CD14-positive monocyte (primary cell): ENCODE results near the gene DPYD. TPM values are rescaled to one million over a fixed set of nuclear protein-coding genes. Genes with fewer than 3 reads are reported as not detected.
A peak's percentile ranks its signal among the peaks of the same experiment; 100 is the strongest.

ENCODE experiments used
- DNase-seq, 3 donors: peaks; one replicate each; pipeline ENCODE4 v3.0.0-alpha.2; 2011 to 2022
- H2AFZ ChIP-seq: 2 replicates; pipeline ENCODE4 v1.6.0; 2012; ENCODE audit warnings: mild to moderate bottlenecking, low read depth, low read length, inconsistent platforms; ENCODE audit not compliant: insufficient read depth, poor library complexity, severe bottlenecking
- H3K27ac ChIP-seq, 2 donors: 1 replicate in 1 of 2; 2 replicates in 1 of 2; pipeline ENCODE4 v1.5.1; 2012 to 2013; ENCODE audit warnings: low read length in 2 of 2, control low read depth in 1 of 2, inconsistent platforms in 1 of 2, low read depth in 1 of 2, mild to moderate bottlenecking in 1 of 2
- H3K27me3 ChIP-seq, 2 donors: one replicate each; pipeline versions ENCODE4 v1.6.0 to v1.6.1; 2011 to 2013; ENCODE audit warnings: low read length in 2 of 2; ENCODE audit not compliant: control insufficient read depth in 2 of 2, insufficient read depth in 2 of 2
- H3K36me3 ChIP-seq, 2 donors: replicated peaks in 1 of 2; 1 replicate in 1 of 2; 2 replicates in 1 of 2; pipeline versions ENCODE4 v1.5.1 to v1.6.1; 2012 to 2013; ENCODE audit warnings: low read length in 2 of 2, control low read depth in 1 of 2, inconsistent platforms in 1 of 2, mild to moderate bottlenecking in 1 of 2; ENCODE audit not compliant: insufficient read depth in 2 of 2, control insufficient read depth in 1 of 2
- H3K4me1 ChIP-seq, 2 donors: 1 replicate in 1 of 2; 2 replicates in 1 of 2; pipeline versions ENCODE4 v1.5.1 to v1.6.1; 2012 to 2013; ENCODE audit warnings: low read length in 2 of 2, control low read depth in 1 of 2, inconsistent platforms in 1 of 2, mild to moderate bottlenecking in 1 of 2, moderate library complexity in 1 of 2; ENCODE audit not compliant: insufficient read depth in 2 of 2, control insufficient read depth in 1 of 2
- H3K4me2 ChIP-seq: replicated peaks from 2 replicates; pipeline ENCODE3; 2012; ENCODE audit warnings: low read length, moderate library complexity, mild to moderate bottlenecking; ENCODE audit not compliant: poor library complexity, severe bottlenecking; ENCODE audit errors: extremely low read depth
- H3K4me3 ChIP-seq, 3 experiments: fragments of 200-600 bp in 1 of 3; sonication (generic) in 1 of 3; replicated peaks in 1 of 3; 1 replicate in 2 of 3; 2 replicates in 1 of 3; pipeline ENCODE4 v1.5.1; 2011 to 2013; ENCODE audit warnings: low read length in 3 of 3, mild to moderate bottlenecking in 3 of 3, control low read depth in 2 of 3, low read depth in 2 of 3, inconsistent platforms in 1 of 3, moderate library complexity in 1 of 3
- H3K79me2 ChIP-seq: 2 replicates; pipeline ENCODE4 v1.6.0; 2012; ENCODE audit warnings: mild to moderate bottlenecking, control low read depth, inconsistent platforms, low read length, moderate library complexity; ENCODE audit not compliant: insufficient read depth
- H3K9ac ChIP-seq: 2 replicates; pipeline ENCODE4 v1.6.0; 2017; ENCODE audit warnings: low read length, mild to moderate bottlenecking; ENCODE audit not compliant: insufficient read depth, poor library complexity, severe bottlenecking
- H3K9me3 ChIP-seq, 2 donors: replicated peaks in 1 of 2; 1 replicate in 1 of 2; 2 replicates in 1 of 2; pipeline versions ENCODE4 v1.5.1 to v1.6.1; 2012 to 2013; ENCODE audit warnings: low read length in 2 of 2, control low read depth in 1 of 2; ENCODE audit not compliant: control insufficient read depth in 1 of 2, insufficient read depth in 1 of 2
- H4K20me1 ChIP-seq: 2 replicates; pipeline ENCODE4 v1.6.0; 2012; ENCODE audit warnings: mild to moderate bottlenecking, low read length, control low read depth, moderate library complexity; ENCODE audit not compliant: insufficient read depth
- H3K27ac Mint-ChIP-seq, 7 donors: one replicate each; pipeline ENCODE4 v1.8.0; 2020; ENCODE audit warnings: mild to moderate bottlenecking in 7 of 7, mixed read lengths in 7 of 7, moderate library complexity in 6 of 7, inconsistent platforms in 2 of 7
- H3K27me3 Mint-ChIP-seq, 3 donors: one replicate each; pipeline ENCODE4 v1.8.0; 2021 to 2022; ENCODE audit warnings: low read depth in 3 of 3, mild to moderate bottlenecking in 3 of 3, mixed read lengths in 3 of 3, moderate library complexity in 3 of 3, inconsistent platforms in 1 of 3
- H3K36me3 Mint-ChIP-seq, 2 donors: one replicate each; pipeline ENCODE4 v1.8.0; 2020; ENCODE audit warnings: mixed read lengths in 2 of 2, inconsistent platforms in 1 of 2, mild to moderate bottlenecking in 1 of 2
- H3K4me1 Mint-ChIP-seq: one replicate; pipeline ENCODE4 v1.8.0; 2020; ENCODE audit warnings: mild to moderate bottlenecking, mixed read lengths
- H3K4me3 Mint-ChIP-seq, 2 donors: one replicate each; pipeline ENCODE4 v1.8.0; 2020; ENCODE audit warnings: mild to moderate bottlenecking in 2 of 2, mixed read lengths in 2 of 2, moderate library complexity in 1 of 2
- H3K9me3 Mint-ChIP-seq, 7 donors: one replicate each; pipeline ENCODE4 v1.8.0; 2020 to 2022; ENCODE audit warnings: mixed read lengths in 7 of 7, mild to moderate bottlenecking in 6 of 7, moderate library complexity in 6 of 7, inconsistent platforms in 2 of 7
- WGBS: methylation state at CpG from one replicate; pipeline ENCODE4 v1.1.5; 2013; ENCODE audit warnings: missing lambda C conversion rate; ENCODE audit not compliant: insufficient coverage; 5-methylcytosine and 5-hydroxymethylcytosine counted together
- intact Hi-C, 2 donors: fragments of 100-400 bp; cut with micrococcal nuclease; formaldehyde crosslinking; loops; one replicate each; pipeline versions ENCODE4 v1.15.0 to v1.15.1; 2023
- polyA plus RNA-seq, 3 donors: library from polyadenylated mRNA; depleted of rRNA in 1 of 3; unstranded in 2 of 3; stranded (reverse) in 1 of 3; fragments of 300-500 nt in 2 of 3; fragments of >200 nt in 1 of 3; fragmentation: Illumina TruSeq in 2 of 3; gene quantifications; 1 replicate in 2 of 3; 2 replicates in 1 of 3; pipeline ENCODE4 v1.2.3, GENCODE V29; 2012 to 2021
- TF ChIP-seq, protein P1 (sequence below): fragments of 200-600 bp; IDR thresholded peaks from one replicate; pipeline ENCODE4 v1.8.0; 2022; ENCODE audit warnings: antibody characterized with exemption, mild to moderate bottlenecking

The DPYD gene
- polyA plus RNA-seq, 3 donors: 87.6 to 171 (median 144) TPM

DNA sequence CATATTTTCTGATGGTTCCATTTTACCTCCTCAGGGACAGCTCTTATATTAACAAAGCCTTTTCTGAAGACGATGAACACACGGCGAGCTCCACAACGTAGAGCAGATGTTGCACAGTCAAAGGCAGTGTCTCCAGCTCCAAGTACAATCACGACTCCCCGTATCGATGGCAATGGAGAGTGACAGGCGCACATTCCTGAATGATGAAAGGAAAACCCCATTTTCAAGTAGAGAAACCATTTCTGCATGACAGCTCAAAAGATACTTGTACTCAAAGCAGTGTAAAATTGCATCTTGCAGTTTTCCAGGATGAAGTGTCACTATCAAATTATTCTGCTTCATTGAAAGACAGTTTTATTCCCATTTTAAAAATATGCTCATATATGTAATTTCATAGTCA is 327.6 kb downstream of the DPYD start:
- peaks cover 38% of the 10 kb centered on the region for H4K20me1 ChIP-seq
- H3K36me3 ChIP-seq: peaks cover 67 to 86% of the 10 kb centered on the region in 2 donors
- Mint-ChIP-seq H3K4me3 (no peak overlapping the region), H3K4me1 (no peaks in the 10 kb centered on the region), H3K27ac (no peak overlapping the region), H3K27me3 (peaks cover 0 to 1% (median 0%) of the 10 kb centered on the region in 3 donors), H3K9me3 (peaks cover 0 to 3% (median 0%) of the 10 kb centered on the region in 7 donors), H3K36me3 (peaks cover 57 to 68% of the 10 kb centered on the region in 2 donors)
- no peak for DNase-seq
- no peaks in the 10 kb centered on the region for H3K27me3 ChIP-seq
- intact Hi-C loops: no loop called here
- 100% methylated on average over 7 of the region's 8 CpGs for WGBS
- H3K4me2 ChIP-seq: no peak overlapping the region
- H3K9ac ChIP-seq: no peak overlapping the region
- no peak overlapping the region for H2AFZ ChIP-seq
- no peaks in the 10 kb centered on the region for H3K79me2 ChIP-seq
- H3K4me3 ChIP-seq: no peak overlapping the region
- no peaks in the 10 kb centered on the region for H3K9me3 ChIP-seq
- H3K27ac ChIP-seq: no peak overlapping the region
- no peaks in the 10 kb centered on the region for H3K4me1 ChIP-seq
- TF ChIP-seq, protein P1, sequence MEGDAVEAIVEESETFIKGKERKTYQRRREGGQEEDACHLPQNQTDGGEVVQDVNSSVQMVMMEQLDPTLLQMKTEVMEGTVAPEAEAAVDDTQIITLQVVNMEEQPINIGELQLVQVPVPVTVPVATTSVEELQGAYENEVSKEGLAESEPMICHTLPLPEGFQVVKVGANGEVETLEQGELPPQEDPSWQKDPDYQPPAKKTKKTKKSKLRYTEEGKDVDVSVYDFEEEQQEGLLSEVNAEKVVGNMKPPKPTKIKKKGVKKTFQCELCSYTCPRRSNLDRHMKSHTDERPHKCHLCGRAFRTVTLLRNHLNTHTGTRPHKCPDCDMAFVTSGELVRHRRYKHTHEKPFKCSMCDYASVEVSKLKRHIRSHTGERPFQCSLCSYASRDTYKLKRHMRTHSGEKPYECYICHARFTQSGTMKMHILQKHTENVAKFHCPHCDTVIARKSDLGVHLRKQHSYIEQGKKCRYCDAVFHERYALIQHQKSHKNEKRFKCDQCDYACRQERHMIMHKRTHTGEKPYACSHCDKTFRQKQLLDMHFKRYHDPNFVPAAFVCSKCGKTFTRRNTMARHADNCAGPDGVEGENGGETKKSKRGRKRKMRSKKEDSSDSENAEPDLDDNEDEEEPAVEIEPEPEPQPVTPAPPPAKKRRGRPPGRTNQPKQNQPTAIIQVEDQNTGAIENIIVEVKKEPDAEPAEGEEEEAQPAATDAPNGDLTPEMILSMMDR: no peak

DNA sequence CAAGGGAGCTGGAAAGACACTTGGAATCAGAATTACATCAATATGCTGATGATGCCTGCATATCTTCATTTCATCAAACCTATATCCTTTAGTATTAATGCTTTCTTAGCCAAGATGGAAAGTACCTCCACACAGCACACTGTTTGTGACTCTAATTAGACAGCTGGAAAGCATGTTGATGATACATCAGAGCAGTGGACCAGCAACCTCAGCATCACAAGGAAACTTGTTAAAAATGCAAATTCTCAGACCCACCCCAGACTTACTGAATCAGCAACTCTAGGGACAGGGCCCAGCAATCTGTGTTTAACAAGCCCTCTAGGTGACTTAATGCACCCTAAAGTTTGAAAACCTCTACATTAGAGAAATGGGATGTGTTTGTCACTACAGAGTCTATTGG is 332.1 kb downstream of the DPYD start:
- intact Hi-C loops: no loop called here
- Histone ChIP-seq H4K20me1 (peaks cover 17% of the 10 kb centered on the region), H3K4me2 (no peak overlapping the region), H3K27ac (no peak overlapping the region), H3K9me3 (no peaks in the 10 kb centered on the region), H2AFZ (no peak overlapping the region), H3K4me3 (no peak overlapping the region), H3K9ac (no peak overlapping the region), H3K36me3 (peaks cover 72 to 86% of the 10 kb centered on the region in 2 donors), H3K4me1 (no peaks in the 10 kb centered on the region), H3K27me3 (no peaks in the 10 kb centered on the region), H3K79me2 (no peaks in the 10 kb centered on the region)
- peaks cover 69 to 85% of the 10 kb centered on the region in 2 donors for H3K36me3 Mint-ChIP-seq
- no peak overlapping the region for H3K4me3 Mint-ChIP-seq
- no peaks in the 10 kb centered on the region for H3K4me1 Mint-ChIP-seq
- no peak for DNase-seq
- TF ChIP-seq, protein P1: no peak
- peaks cover 0 to 3% (median 0%) of the 10 kb centered on the region in 7 donors for H3K9me3 Mint-ChIP-seq
- peak overlapping the region in 2 of 7 donors; percentile 38 to 40 for H3K27ac Mint-ChIP-seq
- peaks cover 0 to 1% (median 0%) of the 10 kb centered on the region in 3 donors for H3K27me3 Mint-ChIP-seq
